Spinal cord (tissue), 10 donors: Measurements from ENCODE around the gene KCNAB1. TPM values are rescaled to one million over a fixed set of nuclear protein-coding genes. Genes with fewer than 3 reads are reported as not detected.
A peak's percentile ranks its signal among the peaks of the same experiment; 100 is the strongest.

Experiments used
- DNase-seq, 6 donors: peaks; one replicate each; pipeline versions ENCODE4 v3.0.0 to v3.0.0-alpha.2; 2013 to 2015; ENCODE audit warnings: low spot score in 6 of 6, low read depth in 4 of 6
- H3K27ac ChIP-seq: one replicate; pipeline ENCODE4 v1.5.1; 2013; ENCODE audit warnings: low read depth, low read length, control low read depth
- H3K27me3 ChIP-seq: one replicate; pipeline ENCODE4 v1.6.1; 2013; ENCODE audit warnings: low read length; ENCODE audit not compliant: control insufficient read depth, insufficient read depth
- H3K36me3 ChIP-seq: one replicate; pipeline ENCODE4 v1.6.1; 2013; ENCODE audit warnings: low read length; ENCODE audit not compliant: control insufficient read depth, insufficient read depth
- H3K4me1 ChIP-seq: one replicate; pipeline ENCODE4 v1.6.1; 2013; ENCODE audit warnings: low read length; ENCODE audit not compliant: control insufficient read depth, insufficient read depth
- H3K4me3 ChIP-seq: one replicate; pipeline ENCODE4 v1.5.1; 2013; ENCODE audit warnings: low read depth, low read length, control low read depth
- H3K9me3 ChIP-seq: one replicate; pipeline ENCODE4 v1.6.1; 2013; ENCODE audit warnings: low read length; ENCODE audit not compliant: control insufficient read depth, insufficient read depth
- WGBS: methylation state at CpG from one replicate; pipeline ENCODE4 v1.1.5; 2013; ENCODE audit warnings: missing lambda C conversion rate; ENCODE audit not compliant: insufficient coverage; 5-methylcytosine and 5-hydroxymethylcytosine counted together
- polyA plus RNA-seq, 2 donors: library from polyadenylated mRNA; unstranded; fragments of 120-200 nt; gene quantifications; one replicate each; pipeline ENCODE4 v1.2.1, GENCODE V29; 2013; ENCODE audit not compliant: insufficient read length in 2 of 2
- total RNA-seq, 2 donors: library from RNA; depleted of rRNA in 1 of 2; stranded (reverse); fragments of 120-200 nt in 1 of 2; fragments of >200 nt in 1 of 2; gene quantifications; one replicate each; pipeline versions ENCODE4 v1.2.3 to v1.2.4, GENCODE V29; 2013 to 2014
- donor health status: healthy.

Gene KCNAB1
- total and polyA plus RNA-seq, 4 donors, result 10.1 to 27.5 (median 22.6) TPM

DNA sequence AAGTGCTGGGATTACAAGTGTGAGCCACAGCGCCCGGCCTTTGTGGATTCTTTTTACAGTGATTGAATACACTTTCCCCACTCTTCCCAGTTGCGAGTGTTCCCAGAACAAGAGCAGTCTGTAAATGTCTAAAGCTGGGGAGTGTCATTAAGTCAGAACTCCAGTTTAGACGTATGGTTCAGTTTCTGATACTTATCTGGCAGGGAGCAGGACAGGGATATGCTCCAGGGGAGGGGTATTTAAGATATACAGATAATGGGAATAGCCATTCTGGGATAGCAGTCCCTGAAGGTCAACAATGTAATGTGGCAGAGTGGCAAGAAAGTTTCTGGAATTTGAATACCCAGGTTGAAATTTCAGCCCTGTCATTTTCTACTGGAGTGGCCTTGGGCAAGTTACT lies 270.5 kb downstream of the KCNAB1 start:
- Histone ChIP-seq H3K4me3 (no peak overlapping the region), H3K36me3 (no peaks in the 10 kb centered on the region), H3K9me3 (no peaks in the 10 kb centered on the region), H3K27ac (no peak overlapping the region), H3K27me3 (no peaks in the 10 kb centered on the region), H3K4me1 (no peaks in the 10 kb centered on the region)
- DNase-seq, result no peak
- 79% methylated on average over 2 of the region's 4 CpGs for WGBS

- no peak overlapping the region for H3K4me3 ChIP-seq
- no peaks in the 10 kb centered on the region for H3K36me3 ChIP-seq
- no peaks in the 10 kb centered on the region for H3K9me3 ChIP-seq
- WGBS, result 100% methylated on average over 1 of the region's 4 CpGs
- no peaks in the 10 kb centered on the region for H3K4me1 ChIP-seq
- H3K27me3 ChIP-seq, result no peaks in the 10 kb centered on the region
- DNase-seq, result no peak
- no peak overlapping the region for H3K27ac ChIP-seq
Measured at GRCh38 chr3:156395961-156396710, 275.8 kb downstream of the KCNAB1 start.

DNA sequence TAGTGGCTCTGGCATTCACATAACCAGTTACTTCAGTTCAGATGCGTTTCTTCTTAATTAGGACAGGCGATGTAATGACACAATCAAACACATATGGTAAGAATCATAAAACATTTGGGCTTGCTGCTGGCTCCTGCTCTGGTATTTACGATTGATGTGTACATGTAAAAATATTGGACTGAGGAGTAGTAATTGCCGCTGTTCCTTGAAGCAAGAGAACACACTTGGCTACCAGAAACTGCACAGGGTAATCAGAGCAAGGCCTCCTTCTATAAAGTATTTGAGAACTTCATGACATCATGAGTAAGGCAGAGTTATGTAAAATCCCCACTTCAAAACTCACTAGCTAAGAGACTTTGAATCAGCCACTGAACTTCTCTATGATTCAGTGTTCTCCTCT lies 276.5 kb downstream of the KCNAB1 start:
- Histone ChIP-seq H3K36me3 (no peaks in the 10 kb centered on the region), H3K4me3 (no peak overlapping the region), H3K9me3 (no peaks in the 10 kb centered on the region), H3K4me1 (no peaks in the 10 kb centered on the region), H3K27ac (no peak overlapping the region), H3K27me3 (no peaks in the 10 kb centered on the region)
- DNase-seq, result peak in 1 of 6 donors; percentile 43
- WGBS, result no CpG with 5 or more reads among the region's 4 CpGs

DNA sequence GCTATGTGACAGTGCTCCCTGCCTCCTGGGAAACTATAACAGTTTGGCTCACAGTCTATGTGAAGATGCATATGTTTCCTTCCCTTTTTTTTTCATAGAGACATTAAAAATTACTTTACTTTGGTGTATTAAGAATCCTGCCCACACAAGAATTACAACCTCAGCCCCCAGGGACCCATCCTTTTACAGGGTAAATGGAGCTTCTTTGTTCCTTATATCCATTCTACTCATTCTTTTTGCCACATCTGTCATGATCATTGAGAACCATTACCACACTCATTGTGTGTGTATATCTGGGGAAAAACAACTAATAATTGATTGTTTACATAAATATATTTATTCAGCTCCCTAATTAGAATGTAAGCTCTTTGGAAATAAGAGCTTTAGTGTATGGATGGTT lies 277.2 kb downstream of the KCNAB1 start:
- H3K9me3 ChIP-seq, result no peaks in the 10 kb centered on the region
- H3K4me1 ChIP-seq, result no peaks in the 10 kb centered on the region
- H3K4me3 ChIP-seq, result no peak overlapping the region
- no peaks in the 10 kb centered on the region for H3K36me3 ChIP-seq
- no peak overlapping the region for H3K27ac ChIP-seq
- no peaks in the 10 kb centered on the region for H3K27me3 ChIP-seq
- peak in 1 of 6 donors; percentile 70 for DNase-seq

DNA sequence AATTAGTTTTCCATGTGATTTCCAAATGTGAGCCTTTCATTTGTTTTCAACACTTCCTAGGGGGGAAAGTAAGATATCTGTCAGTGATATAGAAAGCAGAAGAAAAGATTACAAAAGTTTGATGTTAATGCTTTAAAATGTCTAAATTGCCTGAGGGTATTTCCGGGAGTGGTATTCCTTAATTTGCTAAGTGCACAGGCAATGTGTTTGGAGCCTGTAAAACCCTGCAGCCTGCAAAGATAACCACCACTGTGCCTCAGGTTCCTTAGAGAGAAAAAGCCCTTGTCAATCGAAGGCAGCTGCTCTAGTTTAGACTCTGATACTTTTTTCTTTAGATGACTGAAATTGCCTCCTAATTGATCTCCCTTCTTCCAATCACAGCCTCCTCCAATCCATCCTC lies 279.7 kb downstream of the KCNAB1 start:
- no peak overlapping the region for H3K4me3 ChIP-seq
- no peaks in the 10 kb centered on the region for H3K36me3 ChIP-seq
- H3K9me3 ChIP-seq, result no peaks in the 10 kb centered on the region
- no peaks in the 10 kb centered on the region for H3K4me1 ChIP-seq
- H3K27ac ChIP-seq, result no peak overlapping the region
- H3K27me3 ChIP-seq, result no peaks in the 10 kb centered on the region
- WGBS, result 75% methylated on average over 2 of the region's 2 CpGs
- DNase-seq, result no peak

- Histone ChIP-seq H3K27ac (no peak overlapping the region), H3K27me3 (no peaks in the 10 kb centered on the region), H3K4me3 (no peak overlapping the region), H3K9me3 (no peaks in the 10 kb centered on the region), H3K36me3 (no peaks in the 10 kb centered on the region), H3K4me1 (no peaks in the 10 kb centered on the region)
- WGBS, result 75% methylated on average over 1 of the region's 1 CpG
- no peak for DNase-seq
Measured at GRCh38 chr3:156400735-156401134, 280.4 kb downstream of the KCNAB1 start.

- no peak overlapping the region for H3K4me3 ChIP-seq
- no peak for DNase-seq
- WGBS, result 13% methylated on average over 2 of the region's 3 CpGs
Measured at GRCh38 chr3:156404217-156404616, 283.8 kb downstream of the KCNAB1 start.

DNA sequence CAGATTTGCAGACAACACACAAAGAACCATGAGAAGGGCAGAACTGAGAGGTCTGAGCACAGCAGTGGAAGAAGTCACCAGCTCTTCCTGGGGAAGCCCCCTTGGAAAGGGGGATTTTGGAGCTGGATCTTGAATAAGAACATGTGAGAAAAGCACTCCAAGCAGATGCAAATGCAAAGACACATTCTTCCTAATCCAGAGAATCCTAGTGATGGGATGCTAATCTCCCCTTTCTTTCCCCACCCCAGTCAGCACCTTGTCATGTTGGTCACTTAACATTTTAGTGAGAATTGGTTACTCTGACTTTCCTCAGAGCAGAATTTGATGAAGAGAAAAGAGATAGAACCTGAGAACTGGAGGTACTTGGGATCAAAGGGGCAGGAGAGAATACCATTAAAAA lies 286.0 kb downstream of the KCNAB1 start:
- DNase-seq, result no peak
- no peaks in the 10 kb centered on the region for H3K27me3 ChIP-seq
- no peak overlapping the region for H3K27ac ChIP-seq
- no peak overlapping the region for H3K4me3 ChIP-seq
- no peaks in the 10 kb centered on the region for H3K36me3 ChIP-seq
- H3K9me3 ChIP-seq, result no peaks in the 10 kb centered on the region
- H3K4me1 ChIP-seq, result no peaks in the 10 kb centered on the region

More at GRCh38 chr3:156404217-156404616, 283.8 kb downstream of the KCNAB1 start:
- no peaks in the 10 kb centered on the region for H3K4me1 ChIP-seq
- no peak overlapping the region for H3K27ac ChIP-seq
- H3K36me3 ChIP-seq, result no peaks in the 10 kb centered on the region
- no peaks in the 10 kb centered on the region for H3K27me3 ChIP-seq
- H3K9me3 ChIP-seq, result no peaks in the 10 kb centered on the region

GRCh38 chr3:156407617-156408225 lies 287.3 kb downstream of the KCNAB1 start:
- H3K9me3 ChIP-seq, result no peaks in the 10 kb centered on the region
- WGBS, result 77% methylated on average over 6 of the region's 11 CpGs
- H3K4me3 ChIP-seq, result no peak overlapping the region
- H3K4me1 ChIP-seq, result no peaks in the 10 kb centered on the region
- no peak overlapping the region for H3K27ac ChIP-seq
- H3K27me3 ChIP-seq, result no peaks in the 10 kb centered on the region
- H3K36me3 ChIP-seq, result no peaks in the 10 kb centered on the region
- no peak for DNase-seq

DNA sequence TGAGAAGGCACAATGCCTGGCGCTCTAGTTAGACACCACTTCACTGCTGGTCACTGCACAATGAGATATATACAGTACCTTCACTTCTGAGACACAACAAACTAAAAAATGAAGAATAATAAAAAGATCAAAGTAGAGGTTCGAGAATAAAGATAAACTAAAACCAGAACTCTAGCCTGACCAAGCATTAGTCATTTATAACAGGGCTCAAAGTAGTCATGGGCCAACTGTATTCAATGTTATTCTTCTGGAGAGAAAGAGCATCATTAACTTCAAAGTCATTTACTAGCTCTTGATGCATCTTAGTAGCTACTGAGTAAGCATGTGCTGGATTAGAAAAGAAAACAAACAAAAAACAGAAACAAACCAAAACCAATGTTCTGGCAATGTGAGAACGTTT lies 289.3 kb downstream of the KCNAB1 start:
- no peak overlapping the region for H3K4me3 ChIP-seq
- no peaks in the 10 kb centered on the region for H3K9me3 ChIP-seq
- DNase-seq, result no peak
- no peak overlapping the region for H3K27ac ChIP-seq
- H3K27me3 ChIP-seq, result no peaks in the 10 kb centered on the region
- no peaks in the 10 kb centered on the region for H3K4me1 ChIP-seq
- no CpG with 5 or more reads among the region's 3 CpGs for WGBS
- no peaks in the 10 kb centered on the region for H3K36me3 ChIP-seq
